ENCODE data around the gene OLIG3. TPM values are rescaled to one million over a fixed set of nuclear protein-coding genes. Genes with fewer than 3 reads are reported as not detected.

The OLIG3 gene
- total RNA-seq, 1 experiment from 2014 or later: not detected

DNA sequence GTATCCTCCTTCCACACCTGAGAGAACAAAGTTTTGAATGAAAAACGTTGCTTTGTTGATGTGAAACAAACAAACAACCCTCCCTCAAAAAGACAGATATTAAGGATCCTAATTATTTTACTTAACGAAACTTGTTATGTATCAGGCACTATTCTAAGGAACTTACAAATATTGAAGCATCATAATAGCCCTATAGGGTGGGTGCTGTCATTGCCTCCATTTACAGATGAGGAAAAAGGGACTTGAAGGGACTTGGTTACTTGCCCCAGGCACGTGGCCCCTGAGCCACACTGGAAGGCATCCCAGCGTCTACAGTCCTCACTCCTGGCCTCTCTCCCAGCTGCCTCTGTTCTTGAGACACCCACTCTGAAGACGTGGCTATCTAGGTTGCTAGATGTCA is 20.2 kb upstream of the OLIG3 start:
- CTCF ChIA-PET: no interaction called here
- no peaks in the 10 kb centered on the region for H3K9me3 Mint-ChIP-seq (ENCODE audit: low read depth, unreplicated experiment)
- no peak for DNase-seq
- no peaks in the 10 kb centered on the region for H3K36me3 Mint-ChIP-seq (ENCODE audit: insufficient read depth, unreplicated experiment)
- H3K4me3 Mint-ChIP-seq (ENCODE audit: low read depth, unreplicated experiment): no peak overlapping the region
- intact Hi-C loops (cut with micrococcal nuclease; ENCODE audit: unreplicated experiment): no loop called here
- H3K27me3 Mint-ChIP-seq (ENCODE audit: unreplicated experiment): peaks cover 44% of the 10 kb centered on the region
- TF ChIP-seq, protein P1, sequence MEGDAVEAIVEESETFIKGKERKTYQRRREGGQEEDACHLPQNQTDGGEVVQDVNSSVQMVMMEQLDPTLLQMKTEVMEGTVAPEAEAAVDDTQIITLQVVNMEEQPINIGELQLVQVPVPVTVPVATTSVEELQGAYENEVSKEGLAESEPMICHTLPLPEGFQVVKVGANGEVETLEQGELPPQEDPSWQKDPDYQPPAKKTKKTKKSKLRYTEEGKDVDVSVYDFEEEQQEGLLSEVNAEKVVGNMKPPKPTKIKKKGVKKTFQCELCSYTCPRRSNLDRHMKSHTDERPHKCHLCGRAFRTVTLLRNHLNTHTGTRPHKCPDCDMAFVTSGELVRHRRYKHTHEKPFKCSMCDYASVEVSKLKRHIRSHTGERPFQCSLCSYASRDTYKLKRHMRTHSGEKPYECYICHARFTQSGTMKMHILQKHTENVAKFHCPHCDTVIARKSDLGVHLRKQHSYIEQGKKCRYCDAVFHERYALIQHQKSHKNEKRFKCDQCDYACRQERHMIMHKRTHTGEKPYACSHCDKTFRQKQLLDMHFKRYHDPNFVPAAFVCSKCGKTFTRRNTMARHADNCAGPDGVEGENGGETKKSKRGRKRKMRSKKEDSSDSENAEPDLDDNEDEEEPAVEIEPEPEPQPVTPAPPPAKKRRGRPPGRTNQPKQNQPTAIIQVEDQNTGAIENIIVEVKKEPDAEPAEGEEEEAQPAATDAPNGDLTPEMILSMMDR (IDR thresholded peaks at IDR 0.05; ENCODE audit: unreplicated experiment): no peak
- BruUV-seq (replicated peaks): no TSS peak
- no peaks in the 10 kb centered on the region for H3K4me1 Mint-ChIP-seq (ENCODE audit: low read depth, unreplicated experiment)
- no peak overlapping the region for H3K27ac Mint-ChIP-seq (ENCODE audit: unreplicated experiment)

DNA sequence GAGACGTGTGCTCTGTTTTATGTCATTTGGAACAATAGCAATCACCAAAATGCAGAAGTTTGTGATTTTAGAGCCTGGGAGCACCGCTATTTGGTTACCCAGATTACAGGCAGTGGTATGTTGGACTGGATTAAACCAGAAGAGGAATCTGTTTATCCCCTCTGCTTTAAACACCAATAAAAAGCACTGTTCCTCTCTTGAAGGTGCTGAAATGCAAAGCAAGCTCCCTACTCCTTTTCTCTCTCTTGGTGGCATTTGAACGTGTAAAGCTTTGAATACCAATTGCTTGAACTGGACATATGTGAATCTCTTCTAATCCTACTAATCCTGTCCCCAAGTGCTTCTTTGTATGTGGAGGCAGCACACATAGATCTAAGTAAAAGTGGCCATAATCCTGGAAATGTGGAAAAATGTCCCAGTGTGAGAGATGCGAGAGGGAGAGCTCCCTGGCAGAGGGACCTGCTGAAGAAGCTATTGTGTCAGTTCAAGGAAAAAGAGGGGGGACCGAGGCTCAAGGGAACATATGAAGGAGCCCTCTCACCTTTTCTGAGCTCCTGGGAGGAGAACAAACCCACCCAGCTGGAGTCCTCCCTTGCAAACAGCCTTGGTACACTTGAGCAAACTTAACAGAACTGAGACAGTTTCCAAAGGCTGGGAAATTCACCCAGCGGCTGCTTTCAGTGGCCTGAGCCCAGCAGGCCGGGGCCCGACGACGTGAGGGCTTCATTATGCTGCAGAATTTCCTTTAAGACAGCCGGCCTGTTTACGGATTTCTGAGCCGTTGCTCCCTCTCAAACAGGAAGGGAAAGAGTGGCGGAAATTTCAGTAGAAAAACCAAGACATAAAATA is 18.8 kb upstream of the OLIG3 start:
- DNase-seq: no peak
- CTCF ChIA-PET: no interaction called here
- intact Hi-C loops (cut with micrococcal nuclease; ENCODE audit: unreplicated experiment): no loop called here
- no peak overlapping the region for H3K27ac Mint-ChIP-seq (ENCODE audit: unreplicated experiment)
- no peaks in the 10 kb centered on the region for H3K4me1 Mint-ChIP-seq (ENCODE audit: low read depth, unreplicated experiment)
- H3K36me3 Mint-ChIP-seq (ENCODE audit: insufficient read depth, unreplicated experiment): no peaks in the 10 kb centered on the region
- H3K9me3 Mint-ChIP-seq (ENCODE audit: low read depth, unreplicated experiment): no peaks in the 10 kb centered on the region
- BruUV-seq (replicated peaks): no TSS peak
- H3K27me3 Mint-ChIP-seq (ENCODE audit: unreplicated experiment): peaks cover 58% of the 10 kb centered on the region
- TF ChIP-seq, protein P1 (IDR thresholded peaks at IDR 0.05; ENCODE audit: unreplicated experiment): no peak
- H3K4me3 Mint-ChIP-seq (ENCODE audit: low read depth, unreplicated experiment): no peak overlapping the region

DNA sequence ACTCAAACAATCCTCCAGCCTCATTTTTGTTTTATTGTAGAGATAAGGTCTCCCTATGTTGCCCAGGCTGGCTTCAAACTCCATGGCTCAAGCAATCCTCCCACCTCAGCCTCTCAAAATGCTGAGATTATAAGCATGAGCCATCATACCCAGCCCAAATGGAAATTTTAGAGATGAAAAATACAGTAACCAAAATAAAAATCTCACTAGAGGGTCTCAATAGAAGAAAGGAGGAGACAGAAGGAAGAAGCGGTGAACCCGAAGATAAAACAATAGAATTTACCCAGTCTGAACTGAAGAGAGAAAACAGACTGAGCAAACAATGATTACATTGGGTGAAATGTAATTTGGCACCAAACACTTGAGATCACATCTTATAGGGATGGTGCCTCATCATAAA is 16.7 kb upstream of the OLIG3 start:
- no TSS peak for BruUV-seq (replicated peaks)
- DNase-seq: no peak
- no peak overlapping the region for H3K27ac Mint-ChIP-seq (ENCODE audit: unreplicated experiment)
- peaks cover 64% of the 10 kb centered on the region for H3K27me3 Mint-ChIP-seq (ENCODE audit: unreplicated experiment)
- intact Hi-C loops (cut with micrococcal nuclease; ENCODE audit: unreplicated experiment): no loop called here
- no peak overlapping the region for H3K4me3 Mint-ChIP-seq (ENCODE audit: low read depth, unreplicated experiment)
- H3K36me3 Mint-ChIP-seq (ENCODE audit: insufficient read depth, unreplicated experiment): no peaks in the 10 kb centered on the region
- TF ChIP-seq, protein P1 (IDR thresholded peaks at IDR 0.05; ENCODE audit: unreplicated experiment): no peak
- CTCF ChIA-PET: no interaction called here
- no peaks in the 10 kb centered on the region for H3K9me3 Mint-ChIP-seq (ENCODE audit: low read depth, unreplicated experiment)
- H3K4me1 Mint-ChIP-seq (ENCODE audit: low read depth, unreplicated experiment): no peaks in the 10 kb centered on the region

DNA sequence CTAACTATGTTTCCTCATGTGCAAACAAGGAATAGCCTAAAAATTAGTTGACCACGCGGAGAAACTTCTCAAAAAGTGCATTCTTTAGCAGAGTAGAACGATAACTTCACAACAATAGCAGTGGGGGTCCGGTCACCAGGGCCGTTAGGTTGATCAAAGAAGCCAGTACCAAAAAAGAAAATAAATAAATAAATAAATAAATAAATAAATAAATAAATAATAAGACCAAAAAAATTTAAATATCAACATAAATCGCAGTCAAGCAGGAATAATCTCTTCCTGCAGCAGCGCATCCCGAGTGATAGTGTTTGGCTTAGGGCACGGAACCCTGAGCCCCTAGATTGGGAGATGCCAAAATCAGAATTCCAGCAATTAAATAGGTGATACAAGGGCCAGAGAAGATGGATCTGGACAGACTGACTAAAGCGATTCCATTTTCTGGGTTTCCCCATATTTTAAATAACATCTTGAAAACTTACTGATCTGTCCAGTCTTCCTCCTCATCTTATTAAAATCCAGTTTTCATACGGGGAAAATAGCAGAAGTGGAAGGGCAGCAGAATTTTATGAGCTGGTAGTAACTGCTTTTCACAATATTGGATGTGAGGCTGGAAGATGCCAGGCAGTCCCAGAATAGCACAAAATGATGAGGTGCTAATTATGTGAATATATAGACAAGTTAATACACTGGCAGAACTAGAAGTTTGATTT is 4.4 kb upstream of the OLIG3 start:
- Mint-ChIP-seq H3K9me3 (ENCODE audit: low read depth, unreplicated experiment) (no peaks in the 10 kb centered on the region), H3K4me1 (ENCODE audit: low read depth, unreplicated experiment) (no peaks in the 10 kb centered on the region), H3K36me3 (ENCODE audit: insufficient read depth, unreplicated experiment) (no peaks in the 10 kb centered on the region), H3K4me3 (ENCODE audit: low read depth, unreplicated experiment) (no peak overlapping the region), H3K27ac (ENCODE audit: unreplicated experiment) (no peak overlapping the region), H3K27me3 (ENCODE audit: unreplicated experiment) (peaks cover 52% of the 10 kb centered on the region)
- CTCF ChIA-PET: no interaction called here
- TF ChIP-seq, protein P1 (IDR thresholded peaks at IDR 0.05; ENCODE audit: unreplicated experiment): no peak
- DNase-seq: no peak
- intact Hi-C loops (cut with micrococcal nuclease; ENCODE audit: unreplicated experiment): no loop called here
- BruUV-seq (replicated peaks): no TSS peak
